ENCODE data around the gene AUTS2. TPM values are rescaled to one million over a fixed set of nuclear protein-coding genes. Genes with fewer than 3 reads are reported as not detected.

Gene AUTS2
- total and polyA plus RNA-seq, 9 of the 15 experiments (the other 6 are each of a cell fraction or from before 2014, with no cell fraction given), result 0.58 TPM; not detected in 8

DNA sequence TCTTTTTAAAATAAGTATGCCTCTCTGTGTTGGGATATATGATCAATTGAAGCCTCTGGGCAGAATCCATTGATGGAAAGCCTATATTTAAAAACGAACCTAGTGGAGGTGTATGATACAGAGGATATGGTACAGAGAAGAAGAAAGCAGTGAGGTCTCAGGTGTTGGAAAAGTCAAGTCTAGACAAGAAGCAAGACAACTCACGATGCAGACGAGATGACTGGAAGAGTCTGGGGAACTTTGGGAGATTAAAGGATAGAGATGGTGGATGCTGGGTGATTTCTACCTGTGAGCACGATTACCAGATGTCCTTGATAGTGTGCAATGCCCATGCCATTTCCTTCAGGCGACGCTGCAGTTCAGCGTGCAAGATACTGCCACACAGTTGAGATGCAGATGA lies 1009.0 kb downstream of the AUTS2 start:
- in situ Hi-C loops (cut with MboI), result no loop called here
- Histone ChIP-seq H3K9ac (ENCODE audit: insufficient read depth in 1 of 2, low read depth in 2 of 2, low read length in 2 of 2) (no peak overlapping the region), H3K4me1 (replicated peaks in 1 of 2; ENCODE audit: control insufficient read depth in 2 of 2, insufficient read depth in 2 of 2, low read length in 2 of 2) (no peaks in the 10 kb centered on the region), H4K20me1 (replicated peaks; ENCODE audit: control insufficient read depth, insufficient read depth, low read length) (no peaks in the 10 kb centered on the region), H3K27ac (ENCODE audit: extremely low read depth, low read depth, low read length) (no peak overlapping the region), H3K9me3 (replicated peaks; ENCODE audit: control insufficient read depth, insufficient read depth, low read depth, low read length) (no peaks in the 10 kb centered on the region), H3K4me3 (no peak overlapping the region), H3K36me3 (ENCODE audit: control insufficient read depth, insufficient read depth, low read length) (no peaks in the 10 kb centered on the region), H3K4me2 (ENCODE audit: insufficient read depth, low read length) (no peak overlapping the region), H2AFZ (ENCODE audit: low read depth, low read length) (no peak overlapping the region), H3K27me3 (ENCODE audit: control insufficient read depth in 2 of 2, insufficient read depth in 2 of 2, low read length in 2 of 2) (no peaks in the 10 kb centered on the region; a peak in 2 of 5 replicates), H3K79me2 (ENCODE audit: control insufficient read depth, insufficient read depth, low read length) (no peaks in the 10 kb centered on the region), H3K9me1 (ENCODE audit: control insufficient read depth, insufficient read depth, low read length) (no peaks in the 10 kb centered on the region)
- FAIRE-seq (no peak), DNase-seq (ENCODE audit: extremely low read depth in 1 of 4, low spot score in 3 of 4) (no peak), ATAC-seq (no peak)
- intact Hi-C loops (cut with micrococcal nuclease), result no loop called here
- BruUV-seq (replicated peaks), result no TSS peak
- TF ChIP-seq, protein P1, sequence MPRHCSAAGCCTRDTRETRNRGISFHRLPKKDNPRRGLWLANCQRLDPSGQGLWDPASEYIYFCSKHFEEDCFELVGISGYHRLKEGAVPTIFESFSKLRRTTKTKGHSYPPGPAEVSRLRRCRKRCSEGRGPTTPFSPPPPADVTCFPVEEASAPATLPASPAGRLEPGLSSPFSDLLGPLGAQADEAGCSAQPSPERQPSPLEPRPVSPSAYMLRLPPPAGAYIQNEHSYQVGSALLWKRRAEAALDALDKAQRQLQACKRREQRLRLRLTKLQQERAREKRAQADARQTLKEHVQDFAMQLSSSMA (CRISPR knock-in tag; IDR thresholded peaks at IDR 0.05), result no peak
- TF ChIP-seq, protein P2, sequence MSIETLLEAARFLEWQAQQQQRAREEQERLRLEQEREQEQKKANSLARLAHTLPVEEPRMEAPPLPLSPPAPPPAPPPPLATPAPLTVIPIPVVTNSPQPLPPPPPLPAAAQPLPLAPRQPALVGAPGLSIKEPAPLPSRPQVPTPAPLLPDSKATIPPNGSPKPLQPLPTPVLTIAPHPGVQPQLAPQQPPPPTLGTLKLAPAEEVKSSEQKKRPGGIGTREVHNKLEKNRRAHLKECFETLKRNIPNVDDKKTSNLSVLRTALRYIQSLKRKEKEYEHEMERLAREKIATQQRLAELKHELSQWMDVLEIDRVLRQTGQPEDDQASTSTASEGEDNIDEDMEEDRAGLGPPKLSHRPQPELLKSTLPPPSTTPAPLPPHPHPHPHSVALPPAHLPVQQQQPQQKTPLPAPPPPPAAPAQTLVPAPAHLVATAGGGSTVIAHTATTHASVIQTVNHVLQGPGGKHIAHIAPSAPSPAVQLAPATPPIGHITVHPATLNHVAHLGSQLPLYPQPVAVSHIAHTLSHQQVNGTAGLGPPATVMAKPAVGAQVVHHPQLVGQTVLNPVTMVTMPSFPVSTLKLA (conservative IDR thresholded peaks at IDR 0.05), result no peak
- TF ChIP-seq C11orf30 (IDR thresholded peaks at IDR 0.05; ENCODE audit: low read depth) (no peak), RBM25 (IDR thresholded peaks at IDR 0.05; ENCODE audit: low read depth, low read length, severe bottlenecking) (no peak), ZBED1 (IDR thresholded peaks at IDR 0.05) (no peak), BRD4 (IDR thresholded peaks at IDR 0.05) (no peak), ZKSCAN1 (IDR thresholded peaks at IDR 0.05; ENCODE audit: low read depth, low read length) (no peak), NEUROD1 (IDR thresholded peaks at IDR 0.05; ENCODE audit: borderline replicate concordance, low read depth, low read length, partially characterized antibody) (no peak), NFIC (IDR thresholded peaks at IDR 0.05) (no peak), SUPT5H (IDR thresholded peaks at IDR 0.05) (no peak), JUN (IDR thresholded peaks at IDR 0.05; ENCODE audit: borderline replicate concordance, low read depth, low read length) (no peak), JUN (CRISPR knock-in tag; IDR thresholded peaks at IDR 0.05; ENCODE audit: borderline replicate concordance) (no peak)
- TF ChIP-seq, protein P3, sequence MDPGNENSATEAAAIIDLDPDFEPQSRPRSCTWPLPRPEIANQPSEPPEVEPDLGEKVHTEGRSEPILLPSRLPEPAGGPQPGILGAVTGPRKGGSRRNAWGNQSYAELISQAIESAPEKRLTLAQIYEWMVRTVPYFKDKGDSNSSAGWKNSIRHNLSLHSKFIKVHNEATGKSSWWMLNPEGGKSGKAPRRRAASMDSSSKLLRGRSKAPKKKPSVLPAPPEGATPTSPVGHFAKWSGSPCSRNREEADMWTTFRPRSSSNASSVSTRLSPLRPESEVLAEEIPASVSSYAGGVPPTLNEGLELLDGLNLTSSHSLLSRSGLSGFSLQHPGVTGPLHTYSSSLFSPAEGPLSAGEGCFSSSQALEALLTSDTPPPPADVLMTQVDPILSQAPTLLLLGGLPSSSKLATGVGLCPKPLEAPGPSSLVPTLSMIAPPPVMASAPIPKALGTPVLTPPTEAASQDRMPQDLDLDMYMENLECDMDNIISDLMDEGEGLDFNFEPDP (CRISPR knock-in tag; IDR thresholded peaks at IDR 0.05), result no peak
- TF ChIP-seq, protein P4, sequence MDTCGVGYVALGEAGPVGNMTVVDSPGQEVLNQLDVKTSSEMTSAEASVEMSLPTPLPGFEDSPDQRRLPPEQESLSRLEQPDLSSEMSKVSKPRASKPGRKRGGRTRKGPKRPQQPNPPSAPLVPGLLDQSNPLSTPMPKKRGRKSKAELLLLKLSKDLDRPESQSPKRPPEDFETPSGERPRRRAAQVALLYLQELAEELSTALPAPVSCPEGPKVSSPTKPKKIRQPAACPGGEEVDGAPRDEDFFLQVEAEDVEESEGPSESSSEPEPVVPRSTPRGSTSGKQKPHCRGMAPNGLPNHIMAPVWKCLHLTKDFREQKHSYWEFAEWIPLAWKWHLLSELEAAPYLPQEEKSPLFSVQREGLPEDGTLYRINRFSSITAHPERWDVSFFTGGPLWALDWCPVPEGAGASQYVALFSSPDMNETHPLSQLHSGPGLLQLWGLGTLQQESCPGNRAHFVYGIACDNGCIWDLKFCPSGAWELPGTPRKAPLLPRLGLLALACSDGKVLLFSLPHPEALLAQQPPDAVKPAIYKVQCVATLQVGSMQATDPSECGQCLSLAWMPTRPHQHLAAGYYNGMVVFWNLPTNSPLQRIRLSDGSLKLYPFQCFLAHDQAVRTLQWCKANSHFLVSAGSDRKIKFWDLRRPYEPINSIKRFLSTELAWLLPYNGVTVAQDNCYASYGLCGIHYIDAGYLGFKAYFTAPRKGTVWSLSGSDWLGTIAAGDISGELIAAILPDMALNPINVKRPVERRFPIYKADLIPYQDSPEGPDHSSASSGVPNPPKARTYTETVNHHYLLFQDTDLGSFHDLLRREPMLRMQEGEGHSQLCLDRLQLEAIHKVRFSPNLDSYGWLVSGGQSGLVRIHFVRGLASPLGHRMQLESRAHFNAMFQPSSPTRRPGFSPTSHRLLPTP (IDR thresholded peaks at IDR 0.05; ENCODE audit: borderline replicate concordance, extremely low read depth, insufficient read length), result no peak
- ChIA-PET POLR2A (no interaction called here), CTCF (ENCODE audit: low intra/inter-chr PET ratio) (no interaction called here)
- 0% methylated on average over 7 of the region's 7 CpGs for WGBS (ENCODE audit: insufficient coverage, low coverage, missing lambda C conversion rate)
